Epithelial cell of proximal tubule (primary cell): ENCODE measurements around the gene PHF23. TPM values are rescaled to one million over a fixed set of nuclear protein-coding genes. Genes with fewer than 3 reads are reported as not detected.

Experiments used
- DNase-seq: peaks from one replicate; pipeline ENCODE4 v3.0.0-alpha.2; 2011; ENCODE audit warnings: low read depth
- H3K4me3 ChIP-seq: 2 replicates; pipeline ENCODE4 v1.5.1; 2011; ENCODE audit warnings: low read depth, mild to moderate bottlenecking, low read length
- total RNA-seq: library from RNA; depleted of rRNA; stranded (reverse); fragments of >200 nt; gene quantifications from 2 replicates; pipeline ENCODE4 v1.2.3, GENCODE V29; 2015
- TF ChIP-seq, protein P1 (sequence below): conservative IDR thresholded peaks from 2 replicates; pipeline ENCODE4 v1.5.1; 2012; ENCODE audit warnings: low read depth, mild to moderate bottlenecking, low read length

PHF23 gene
- total RNA-seq, 1 donor from 2014 or later, result 27.1 TPM

DNA sequence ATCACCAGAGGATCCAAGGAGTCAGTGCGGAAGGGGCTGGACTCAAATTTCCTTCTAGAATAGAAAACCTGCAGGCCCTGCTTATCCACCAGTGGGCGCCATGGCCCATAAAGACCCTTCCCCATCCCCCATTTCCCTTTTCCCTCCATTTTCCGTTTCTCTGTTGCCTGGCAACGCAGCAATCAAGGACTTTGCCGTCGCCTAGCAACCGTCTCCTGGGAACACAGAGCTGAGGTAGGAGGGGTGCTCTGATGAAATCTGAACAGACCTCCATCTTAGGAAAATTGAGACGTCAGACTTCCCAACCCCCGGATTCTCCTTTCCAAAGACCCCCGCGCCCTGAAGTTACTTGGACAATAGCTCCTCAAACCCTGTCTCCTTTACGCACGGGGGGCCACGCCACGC is 25.4 kb downstream of the PHF23 start:
- no peak for DNase-seq
- TF ChIP-seq, protein P1, sequence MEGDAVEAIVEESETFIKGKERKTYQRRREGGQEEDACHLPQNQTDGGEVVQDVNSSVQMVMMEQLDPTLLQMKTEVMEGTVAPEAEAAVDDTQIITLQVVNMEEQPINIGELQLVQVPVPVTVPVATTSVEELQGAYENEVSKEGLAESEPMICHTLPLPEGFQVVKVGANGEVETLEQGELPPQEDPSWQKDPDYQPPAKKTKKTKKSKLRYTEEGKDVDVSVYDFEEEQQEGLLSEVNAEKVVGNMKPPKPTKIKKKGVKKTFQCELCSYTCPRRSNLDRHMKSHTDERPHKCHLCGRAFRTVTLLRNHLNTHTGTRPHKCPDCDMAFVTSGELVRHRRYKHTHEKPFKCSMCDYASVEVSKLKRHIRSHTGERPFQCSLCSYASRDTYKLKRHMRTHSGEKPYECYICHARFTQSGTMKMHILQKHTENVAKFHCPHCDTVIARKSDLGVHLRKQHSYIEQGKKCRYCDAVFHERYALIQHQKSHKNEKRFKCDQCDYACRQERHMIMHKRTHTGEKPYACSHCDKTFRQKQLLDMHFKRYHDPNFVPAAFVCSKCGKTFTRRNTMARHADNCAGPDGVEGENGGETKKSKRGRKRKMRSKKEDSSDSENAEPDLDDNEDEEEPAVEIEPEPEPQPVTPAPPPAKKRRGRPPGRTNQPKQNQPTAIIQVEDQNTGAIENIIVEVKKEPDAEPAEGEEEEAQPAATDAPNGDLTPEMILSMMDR, result peak; percentile 55

DNA sequence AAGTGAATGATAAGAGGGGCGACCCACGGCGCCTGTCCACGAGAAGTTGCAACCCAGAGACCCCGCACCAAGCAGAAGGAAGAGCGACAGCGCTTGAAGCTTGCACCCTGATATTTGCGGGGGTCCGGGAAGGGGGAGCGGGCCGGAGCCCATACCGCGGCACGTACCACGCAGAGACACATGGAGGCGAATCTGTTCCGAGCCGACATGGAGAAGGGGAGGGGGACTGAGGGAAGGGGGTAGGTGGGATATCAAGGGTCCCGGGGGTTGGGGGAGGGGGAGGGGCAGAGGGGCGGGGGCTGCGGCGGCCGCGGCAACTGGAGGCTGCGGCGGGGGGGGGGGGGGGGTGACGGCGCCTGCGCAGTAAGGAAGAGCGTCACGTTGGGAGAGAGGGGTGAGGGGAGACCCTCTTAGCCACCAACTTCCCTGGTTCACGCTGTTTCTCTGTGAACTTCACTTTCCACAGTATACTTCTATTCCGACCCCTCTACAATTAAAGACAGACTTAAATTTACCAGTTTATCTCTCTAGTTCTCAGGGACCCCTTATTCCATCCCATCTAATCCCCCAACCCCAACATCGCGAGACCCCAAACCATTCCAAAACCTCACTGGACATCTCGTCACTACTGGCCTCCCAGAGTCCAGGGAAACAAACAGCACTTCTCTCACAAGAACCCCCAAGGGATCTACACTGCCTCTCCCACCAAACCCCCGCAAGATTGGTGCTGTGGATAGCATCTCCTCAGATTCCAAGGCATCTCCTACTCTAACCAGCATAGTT is 27.6 kb downstream of the PHF23 start:
- no peak overlapping the region for H3K4me3 ChIP-seq
- TF ChIP-seq, protein P1, result no peak
- DNase-seq, result no peak

More for the DNA sequence above, 25.4 kb downstream of the PHF23 start:
- peak overlapping the region; percentile 50 for H3K4me3 ChIP-seq

DNA sequence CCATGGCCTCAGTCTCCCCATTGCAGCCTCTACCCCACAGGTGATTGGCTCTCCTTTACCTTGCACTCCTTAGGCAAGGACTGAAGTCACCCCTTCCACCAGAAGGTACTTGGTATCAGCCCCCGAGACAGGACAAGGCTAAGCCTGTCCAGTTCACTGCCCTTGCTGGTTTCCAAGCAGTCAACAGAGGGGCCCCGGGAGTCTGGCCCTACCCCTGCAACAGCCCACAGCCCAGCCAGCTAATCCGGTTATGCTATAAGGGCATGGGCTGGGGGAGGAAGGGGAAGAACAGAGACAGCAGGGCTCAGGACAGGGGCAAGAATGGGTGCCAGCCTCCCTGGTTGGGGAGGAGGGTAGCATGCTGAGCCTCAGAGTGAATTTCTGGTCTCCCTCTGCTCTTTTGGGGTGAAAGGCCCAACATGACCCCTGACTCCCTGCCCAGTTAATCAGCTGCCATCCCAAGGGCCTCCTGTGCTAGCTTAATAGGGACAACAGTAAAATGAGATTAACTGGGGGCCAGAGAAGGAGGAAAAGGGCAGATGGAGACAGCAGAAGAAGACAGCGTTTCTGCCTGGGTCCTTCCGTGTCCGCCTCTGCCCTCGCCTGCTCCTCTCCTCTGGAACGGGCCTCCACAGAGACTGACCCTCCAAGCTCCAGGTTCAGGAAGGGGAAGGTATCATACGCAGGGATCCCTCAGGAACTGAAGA is 30.4 kb downstream of the PHF23 start:
- no peak for DNase-seq
- TF ChIP-seq, protein P1, result no peak
- no peak overlapping the region for H3K4me3 ChIP-seq

DNA sequence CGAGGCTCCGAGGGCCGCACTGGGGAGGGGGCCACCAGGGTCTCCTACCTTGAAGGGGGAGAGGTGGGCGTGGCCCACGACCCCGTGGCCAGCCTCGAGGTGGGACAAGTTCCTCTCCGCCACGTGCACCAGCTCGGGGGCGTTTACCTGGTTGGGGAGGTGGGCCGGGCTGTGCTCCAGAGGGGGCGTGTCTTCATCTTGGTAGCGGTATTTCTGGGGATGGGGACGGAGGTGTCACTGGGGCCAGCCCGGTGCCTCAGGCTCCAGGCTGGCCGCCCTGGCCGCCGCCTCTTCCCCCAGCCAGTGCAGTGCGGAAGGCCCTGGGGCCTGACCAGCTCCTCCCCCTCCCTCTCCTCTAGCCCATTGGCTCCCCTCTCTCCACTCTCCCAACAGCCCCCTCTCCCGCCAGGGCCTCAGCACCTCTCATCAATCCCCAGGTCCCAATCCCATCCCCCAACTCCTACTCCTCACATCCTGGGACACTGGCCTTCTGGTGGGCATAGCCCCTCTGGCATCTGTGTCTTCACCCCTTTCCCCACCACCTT is 31.2 kb downstream of the PHF23 start:
- TF ChIP-seq, protein P1, result no peak
- H3K4me3 ChIP-seq, result no peak overlapping the region
- no peak for DNase-seq

DNA sequence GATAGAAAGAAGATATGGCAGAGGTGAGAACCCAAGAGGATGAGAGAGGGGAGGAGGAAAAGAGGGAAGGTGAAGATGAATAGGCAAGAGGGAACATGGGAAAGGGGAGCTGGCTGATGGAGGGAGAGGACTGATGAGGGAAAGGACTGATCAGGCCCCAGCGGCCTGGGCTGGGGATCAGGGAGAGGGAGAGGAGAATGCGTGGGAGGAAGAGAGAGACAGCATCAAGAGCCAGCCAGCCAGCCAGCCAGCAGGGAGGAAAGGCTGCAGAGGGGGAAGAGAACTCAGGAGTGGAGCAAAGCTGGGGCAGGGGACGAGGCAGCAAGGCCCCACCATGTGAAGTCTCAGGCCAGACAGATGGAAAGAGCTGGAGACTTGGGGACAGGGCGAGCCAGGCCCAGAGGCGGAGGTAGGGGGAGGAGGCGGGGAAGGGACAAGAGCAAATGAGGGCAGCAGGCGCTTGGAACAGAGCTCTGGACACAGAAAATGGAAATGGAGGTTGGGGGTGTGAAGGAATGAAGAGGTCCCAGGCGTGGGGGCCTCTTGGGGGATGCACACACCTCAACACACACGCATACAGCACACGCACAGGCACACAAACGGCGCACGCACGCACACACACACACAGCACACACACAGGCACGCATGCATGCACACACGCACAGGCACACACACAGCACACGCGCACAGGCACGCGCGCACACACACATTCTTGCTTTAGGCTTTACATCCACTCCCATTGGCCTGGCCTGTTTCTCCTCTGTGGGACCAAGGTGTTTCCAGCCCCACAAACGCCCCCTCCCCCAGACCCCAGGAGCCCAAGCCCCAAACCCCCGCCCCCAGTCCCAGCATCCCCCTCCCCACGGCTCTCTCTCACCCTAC is 31.9 kb downstream of the PHF23 start:
- DNase-seq, result no peak
- no peak overlapping the region for H3K4me3 ChIP-seq
- TF ChIP-seq, protein P1, result no peak

DNA sequence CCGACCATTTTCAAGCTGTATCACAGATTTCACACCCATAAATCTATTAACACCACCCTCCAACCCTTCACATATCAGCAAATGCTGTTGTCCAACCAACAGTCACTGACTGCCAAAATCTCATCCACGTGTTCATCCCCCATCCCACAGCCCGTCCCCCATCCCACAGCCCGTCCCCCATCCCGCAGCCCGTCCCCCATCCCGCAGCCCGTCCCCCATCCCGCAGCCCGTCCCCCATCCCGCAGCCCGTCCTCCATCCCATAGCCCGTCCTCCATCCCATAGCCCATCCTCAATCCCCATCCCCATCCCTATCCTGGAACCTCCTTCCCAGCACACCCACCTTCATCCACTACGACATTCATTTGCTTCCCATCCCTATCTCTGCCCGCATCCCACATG is 33.7 kb downstream of the PHF23 start:
- H3K4me3 ChIP-seq, result peak overlapping the region; percentile 50
- DNase-seq, result no peak
- TF ChIP-seq, protein P1, result no peak
